ENCODE measurements around the gene SLC2A3.
A peak's percentile ranks its signal among the peaks of the same experiment; 100 is the strongest.
"Not testable (repeated sequence)": the region's sequence is repeated elsewhere in the genome, so short reads cannot be mapped to it uniquely, and the experiment has no call there.

Gene SLC2A3

DNA sequence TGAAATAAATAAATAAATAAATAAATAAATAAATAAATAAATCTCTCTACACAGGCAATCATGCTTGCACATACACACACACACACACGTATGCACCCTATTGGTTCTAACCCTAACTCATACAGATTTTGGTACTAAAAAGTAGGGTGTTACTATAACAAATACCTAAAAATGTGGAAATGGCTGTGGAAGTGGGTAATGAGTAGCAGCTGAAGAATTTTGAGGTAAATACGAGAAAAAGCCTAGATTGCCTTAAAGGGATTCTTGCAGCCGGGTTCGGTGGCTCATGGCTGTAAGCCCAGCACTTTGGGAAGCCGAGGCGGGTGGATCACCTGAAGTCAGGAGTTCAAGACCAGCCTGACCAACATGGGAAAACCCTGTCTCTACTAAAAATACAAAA is 15.7 kb upstream of the SLC2A3 start:
- DNase-seq (ENCODE audit: low read depth in 3 of 3): no peak

DNA sequence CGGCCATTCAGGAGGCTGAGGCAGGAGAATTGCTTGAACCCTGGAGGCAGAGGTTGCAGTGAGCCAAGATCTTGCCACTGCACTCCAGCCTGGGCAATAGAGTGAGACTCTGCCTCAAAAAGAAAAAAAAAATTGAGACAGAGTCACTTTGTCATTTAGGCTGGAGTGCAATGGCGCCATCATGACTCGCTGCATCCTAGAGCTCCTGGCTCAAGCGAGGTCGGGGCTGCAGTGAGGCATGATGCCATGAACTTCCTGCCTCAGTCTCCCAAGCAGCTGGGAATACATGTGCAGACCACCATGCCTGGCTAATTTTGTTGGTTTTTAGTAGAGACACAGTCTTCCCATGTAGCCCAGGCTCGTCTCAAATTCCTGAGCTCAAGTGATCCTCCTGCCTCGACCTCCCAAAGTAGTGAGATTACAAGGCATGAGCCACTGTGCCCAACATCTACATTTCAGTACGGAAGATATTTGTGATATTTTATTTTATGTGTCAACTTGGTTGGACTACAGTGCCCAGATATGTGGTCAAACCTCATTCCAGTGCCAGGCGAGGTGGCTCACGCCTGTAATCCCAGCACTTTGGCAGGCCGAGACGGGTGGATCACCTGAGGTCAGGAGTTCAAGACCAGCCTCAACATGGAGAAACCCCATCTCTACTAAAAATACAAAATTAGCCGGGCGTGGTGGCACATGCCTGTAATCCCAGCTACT is 14.4 kb upstream of the SLC2A3 start:
- DNase-seq (ENCODE audit: low read depth in 3 of 3): not testable (repeated sequence)

DNA sequence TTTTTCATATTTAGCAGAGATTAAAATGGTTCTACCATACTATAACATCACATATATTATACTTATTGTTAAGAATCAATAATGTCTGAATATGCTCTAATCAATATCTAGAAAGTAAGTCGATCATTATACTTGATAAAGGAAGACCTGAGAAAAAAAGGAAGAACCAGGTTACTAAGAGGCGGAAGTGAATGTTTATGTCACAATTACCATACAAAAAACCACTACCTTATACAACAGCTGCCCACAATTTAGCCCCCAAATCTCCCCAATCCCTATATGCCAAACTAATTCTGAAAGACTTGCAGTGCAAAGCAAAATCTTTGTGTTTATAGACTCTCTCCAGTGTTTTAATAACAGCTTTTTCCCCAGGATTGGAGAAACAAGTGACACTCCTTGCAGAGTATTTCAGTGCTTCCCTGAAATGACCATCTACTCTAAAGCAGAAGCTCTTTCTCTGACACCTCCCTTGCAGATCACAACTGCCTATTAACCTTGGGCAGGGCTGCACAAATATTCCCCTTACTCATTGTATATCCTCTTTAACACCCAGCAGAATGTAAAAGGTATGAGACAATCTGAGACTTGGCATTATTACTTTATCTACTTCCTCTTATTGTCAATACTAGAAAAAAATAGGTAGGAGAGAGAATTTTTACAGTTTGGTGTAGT is 12.7 kb upstream of the SLC2A3 start:
- DNase-seq (ENCODE audit: low read depth in 3 of 3): no peak

DNA sequence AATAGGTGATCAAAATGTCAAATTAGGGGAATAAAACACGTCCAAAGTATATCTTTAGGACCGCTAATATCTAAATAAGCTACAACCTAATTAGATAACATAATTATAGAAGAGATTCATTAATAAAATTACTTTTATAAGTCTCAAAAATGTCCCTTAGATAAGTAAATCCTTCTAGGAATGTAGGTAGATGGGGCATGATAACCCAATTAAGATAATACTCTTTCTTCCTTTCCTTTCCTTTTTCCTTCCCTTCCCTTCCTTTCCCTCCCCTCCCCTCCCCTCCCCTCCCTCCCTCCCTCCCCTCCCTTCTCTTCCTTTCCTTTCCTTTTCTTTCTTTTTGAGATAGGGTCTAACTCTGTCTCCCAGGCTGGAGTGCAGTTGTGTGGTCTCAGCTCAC is 11.0 kb upstream of the SLC2A3 start:
- no peak for DNase-seq (ENCODE audit: low read depth in 3 of 3)

DNA sequence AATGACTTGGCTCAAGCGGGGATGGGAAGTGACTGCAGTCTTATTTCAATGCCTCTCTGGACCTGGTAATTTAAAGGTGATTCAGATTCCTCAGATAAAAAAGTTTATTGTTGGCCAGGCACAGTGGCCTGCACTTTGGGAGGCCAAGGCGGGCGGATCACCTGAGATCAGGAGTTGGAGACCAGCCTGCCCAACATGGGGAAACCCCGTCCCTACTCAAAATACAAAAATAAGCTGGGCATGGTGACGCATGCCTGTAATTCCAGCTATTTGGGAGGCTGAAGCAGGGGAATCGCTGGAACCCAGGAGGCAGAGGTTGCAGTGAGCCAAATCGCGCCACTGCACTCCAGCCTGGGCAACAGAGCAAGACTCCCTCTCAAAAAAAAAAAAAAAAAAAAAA is 8.8 kb upstream of the SLC2A3 start:
- DNase-seq (ENCODE audit: low read depth in 3 of 3): not testable (repeated sequence)

DNA sequence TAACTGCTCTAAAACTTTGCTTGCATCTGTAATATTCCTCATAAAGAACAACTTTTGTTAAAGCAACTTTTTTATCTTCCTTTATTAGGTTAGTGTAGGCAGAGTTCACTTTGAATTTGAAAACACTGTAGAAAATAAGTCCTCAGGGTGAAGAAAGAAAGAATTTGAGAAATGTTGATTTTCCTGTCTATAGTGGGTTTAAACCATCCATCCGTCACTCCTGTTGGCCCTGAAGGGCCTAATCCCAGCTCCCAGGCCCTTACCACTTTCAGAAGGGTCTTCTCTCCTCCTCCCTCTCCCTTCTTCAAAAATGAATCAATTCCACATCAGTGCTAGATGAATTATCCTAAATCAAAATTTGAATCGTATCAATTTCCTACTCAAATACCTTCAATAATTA is 4.9 kb upstream of the SLC2A3 start:
- no peak for DNase-seq (ENCODE audit: low read depth in 3 of 3)

DNA sequence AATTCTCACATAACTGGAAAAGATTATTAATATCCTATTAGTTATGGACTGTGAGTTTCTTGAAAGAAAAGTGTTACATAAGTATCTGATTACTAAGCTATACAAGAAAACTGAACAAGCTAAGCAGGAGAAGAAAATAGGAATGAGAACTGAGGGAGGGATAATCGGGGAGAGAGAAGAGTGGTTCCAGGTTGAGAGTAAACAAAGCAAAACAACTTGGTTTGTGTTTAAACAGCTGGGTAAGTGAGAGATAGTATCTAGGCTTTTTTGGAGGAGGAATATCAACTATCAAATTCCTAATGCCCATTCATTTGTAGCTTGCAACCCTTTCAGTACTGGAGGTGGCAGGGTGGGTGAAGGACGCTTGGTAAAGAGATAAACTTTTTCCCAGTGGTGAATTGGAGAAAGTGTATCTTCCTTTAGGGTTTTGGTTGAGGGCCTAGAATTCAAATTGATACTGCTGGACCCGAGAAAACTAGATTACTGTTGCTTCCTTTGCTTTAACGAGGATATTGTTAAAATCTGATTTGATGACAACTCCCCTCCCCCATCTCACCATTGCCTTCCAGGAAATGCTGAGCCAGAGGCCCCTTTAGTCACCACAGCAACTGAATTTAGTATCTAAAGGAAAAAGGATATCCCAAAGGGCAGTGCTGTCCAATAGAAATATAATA is 2.0 kb upstream of the SLC2A3 start:
- DNase-seq (ENCODE audit: low read depth in 3 of 3): no peak

DNA sequence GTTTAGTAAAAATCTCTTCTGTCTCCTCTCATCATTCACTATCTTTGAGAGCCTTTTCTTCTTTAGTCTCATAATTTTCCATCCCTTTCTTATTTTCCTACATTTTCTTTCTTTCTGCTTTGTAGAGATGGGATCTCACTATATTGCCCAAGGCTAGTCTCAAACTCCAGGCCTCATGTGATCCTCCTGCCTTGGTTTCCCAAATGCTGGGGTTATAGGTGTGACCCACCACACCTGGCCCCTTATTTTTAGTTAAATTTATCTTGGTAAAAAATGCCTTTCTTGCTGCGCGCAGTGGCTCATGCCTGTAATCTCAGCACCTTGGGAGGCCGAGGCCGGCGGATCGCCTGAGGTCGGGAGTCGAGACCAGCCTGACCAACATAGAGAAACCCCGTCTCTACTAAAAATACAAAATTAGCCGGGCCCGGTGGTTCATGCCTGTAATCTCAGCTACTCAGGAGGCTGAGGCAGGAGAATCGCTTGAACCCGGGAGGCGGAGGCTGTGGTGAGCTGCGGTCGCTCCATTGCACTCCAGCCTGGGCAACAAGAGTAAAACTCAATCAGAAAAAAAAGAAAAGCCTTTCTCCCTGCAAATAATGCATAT is 996 bp downstream of the SLC2A3 start:
- DNase-seq (ENCODE audit: low read depth in 3 of 3): no peak

DNA sequence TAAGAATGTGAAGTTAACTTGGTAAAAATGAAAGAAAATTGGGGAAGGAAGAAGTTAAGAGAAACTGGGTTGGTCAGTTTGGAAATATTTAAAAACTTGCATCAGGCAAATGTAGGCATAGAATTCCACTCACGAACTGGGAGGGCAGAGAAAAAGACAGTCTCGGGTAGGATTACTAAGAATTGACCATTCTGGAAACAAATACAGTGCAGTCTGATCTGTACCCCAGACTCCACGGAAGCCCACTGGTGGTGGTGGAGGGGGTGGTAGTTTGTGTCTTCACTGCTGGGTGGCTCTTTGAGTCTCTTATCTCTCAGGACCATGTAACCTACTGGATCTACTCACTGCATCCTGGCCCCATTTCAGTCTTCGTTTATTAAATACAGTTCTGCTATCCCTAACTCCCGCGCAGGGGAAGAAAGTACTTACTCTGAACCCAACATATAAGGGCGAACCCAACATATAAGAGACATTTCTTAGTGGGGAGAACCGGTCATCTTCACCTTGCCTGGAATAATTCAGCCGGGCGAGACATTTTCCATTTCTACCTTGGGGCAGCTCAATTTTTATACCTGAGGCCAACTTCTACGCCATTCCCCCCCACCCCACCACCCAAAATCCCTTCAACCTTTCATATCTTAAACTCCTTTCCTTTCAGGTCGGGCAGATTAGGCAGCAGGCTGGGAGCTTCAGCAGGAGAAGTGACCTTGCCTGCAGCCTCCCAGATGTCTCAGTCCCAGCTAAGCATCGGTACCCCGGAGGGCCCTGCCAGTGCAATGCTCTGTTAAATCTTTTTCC is 1.7 kb downstream of the SLC2A3 start:
- no peak for DNase-seq (ENCODE audit: low read depth in 3 of 3)

DNA sequence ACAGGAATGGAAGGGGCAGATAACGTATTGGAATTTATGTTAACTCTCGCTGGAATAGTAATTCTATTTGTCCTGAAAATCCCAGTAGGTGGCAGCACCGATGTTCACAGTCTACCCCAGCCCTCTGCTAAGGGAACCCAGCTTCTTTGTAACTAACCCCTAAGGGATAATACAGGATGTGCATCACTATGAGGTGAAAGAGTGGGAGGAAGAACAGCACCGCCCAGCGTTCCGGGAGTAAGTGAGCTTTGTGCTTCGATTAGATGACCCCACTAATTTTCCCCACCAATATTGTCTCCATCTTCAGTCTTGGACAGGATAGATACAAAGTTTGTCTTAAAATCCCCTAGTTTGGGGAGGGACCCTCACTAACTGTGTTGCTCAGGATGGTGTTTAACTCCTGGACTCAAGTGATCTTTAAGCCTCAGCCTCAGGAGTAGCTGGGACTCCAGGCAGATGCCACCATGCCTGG is 2.7 kb downstream of the SLC2A3 start:
- peak; percentile 45 to 76 (median 66) for DNase-seq (ENCODE audit: low read depth in 3 of 3)

DNA sequence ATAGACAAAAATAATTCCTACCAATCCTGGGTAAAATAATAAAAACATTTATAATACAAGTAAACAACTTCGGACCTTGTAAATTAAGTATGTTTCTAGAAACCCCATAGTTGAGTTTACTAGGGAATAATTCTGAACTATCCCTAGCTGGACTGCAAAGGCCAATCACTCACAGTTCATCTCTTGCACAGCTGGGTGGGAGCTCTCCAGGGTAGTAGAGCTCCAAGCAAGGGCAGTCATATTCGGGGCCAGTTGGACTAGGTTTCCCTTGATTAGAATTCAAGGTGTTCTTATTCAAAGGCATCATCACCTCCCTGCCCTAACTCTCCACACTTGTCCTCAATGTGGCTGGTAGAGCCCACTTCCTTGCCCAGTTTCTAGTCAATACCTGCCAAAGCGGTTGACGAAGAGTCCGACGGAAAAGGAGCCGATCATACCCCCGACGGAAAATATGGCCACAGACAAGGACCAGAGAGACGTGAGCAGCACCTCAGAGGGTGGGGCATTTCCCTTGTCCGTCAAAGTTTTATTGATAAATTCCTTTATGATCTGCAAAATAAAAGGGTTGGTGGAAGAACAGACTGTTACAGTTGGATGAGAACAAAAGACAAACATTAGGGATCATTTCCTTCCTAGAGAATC is 3.3 kb downstream of the SLC2A3 start:
- not testable (repeated sequence) for DNase-seq (ENCODE audit: low read depth in 3 of 3)

DNA sequence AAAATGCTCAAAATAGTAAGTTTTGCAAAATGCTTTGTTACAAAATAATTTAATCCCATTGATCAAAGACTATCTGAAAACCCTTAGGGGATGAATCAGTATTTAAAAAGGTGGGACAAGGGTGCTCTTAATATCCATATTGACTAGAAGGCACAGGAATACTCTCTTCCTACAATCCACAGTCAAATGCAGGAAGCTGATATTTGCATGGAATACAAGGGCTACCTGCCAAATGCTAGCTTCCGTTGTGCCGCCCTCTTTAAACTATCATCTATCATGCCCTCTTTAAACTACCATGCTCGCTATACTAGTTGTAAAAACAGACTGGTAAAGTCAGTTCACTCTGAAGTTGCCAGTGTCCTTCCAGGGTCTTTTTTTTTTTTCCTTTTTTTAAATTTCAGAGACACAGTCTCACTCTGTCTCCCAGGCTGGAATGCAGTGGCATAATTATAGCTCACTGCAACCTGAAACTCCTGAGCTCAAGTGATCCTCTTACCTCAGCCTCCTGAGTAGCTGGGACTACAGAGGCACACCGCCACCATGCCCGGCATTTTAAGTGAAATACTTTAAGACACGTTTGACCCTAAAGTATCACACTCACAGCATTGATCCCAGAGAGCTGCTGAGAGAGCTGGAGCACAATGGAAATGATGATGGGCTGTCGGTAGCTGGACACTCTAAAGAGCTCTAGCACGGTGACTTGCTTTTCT is 6.7 kb downstream of the SLC2A3 start:
- DNase-seq (ENCODE audit: low read depth in 3 of 3): no peak

DNA sequence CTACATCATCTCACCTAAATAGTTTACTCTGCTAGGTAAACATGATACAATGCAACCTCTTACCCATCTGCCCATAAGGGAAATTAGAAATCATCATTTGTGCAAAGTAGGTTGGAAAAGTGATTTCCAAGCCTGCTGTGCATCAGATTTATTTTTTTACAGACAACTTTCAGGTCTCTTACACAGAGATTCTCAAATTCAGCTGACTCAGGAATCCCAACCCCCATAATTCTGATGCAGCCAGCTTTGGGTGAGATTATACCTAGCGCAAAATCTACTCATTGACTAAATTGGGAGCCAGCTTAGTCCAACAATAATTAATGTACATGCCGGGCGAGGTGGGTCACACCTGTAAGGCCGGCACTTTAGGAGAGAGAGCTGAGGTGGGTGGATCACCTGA is 8.5 kb downstream of the SLC2A3 start:
- DNase-seq (ENCODE audit: low read depth in 3 of 3): no peak

DNA sequence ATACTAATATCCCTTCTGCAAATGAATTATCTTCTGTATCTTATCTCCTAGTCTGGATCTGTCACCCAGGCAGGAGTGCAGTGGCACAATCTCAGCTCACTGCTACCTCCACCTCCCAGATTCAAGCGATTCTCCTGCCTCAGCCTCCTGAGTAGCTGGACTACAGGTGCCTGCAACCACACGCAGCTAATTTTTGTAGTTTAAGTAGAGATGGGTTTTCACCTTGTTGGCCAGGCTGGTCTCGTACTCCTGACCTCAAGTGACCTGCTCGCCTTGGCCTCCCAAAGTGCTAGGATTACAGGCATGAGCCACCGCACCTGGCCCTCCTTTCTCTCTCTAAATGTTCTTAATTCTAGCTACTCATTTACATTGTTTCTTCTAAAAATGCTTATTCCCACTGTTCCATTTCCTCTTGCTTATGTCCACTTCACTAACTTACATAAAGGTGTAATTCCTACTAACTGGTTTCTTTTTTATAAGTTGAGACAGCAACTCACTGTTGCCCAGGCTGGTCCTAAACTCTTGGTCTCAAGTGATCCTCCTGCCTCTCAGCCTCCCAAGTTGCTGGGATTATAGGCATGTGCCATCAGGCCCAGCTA is 9.8 kb downstream of the SLC2A3 start:
- DNase-seq (ENCODE audit: low read depth in 3 of 3): not testable (repeated sequence)

DNA sequence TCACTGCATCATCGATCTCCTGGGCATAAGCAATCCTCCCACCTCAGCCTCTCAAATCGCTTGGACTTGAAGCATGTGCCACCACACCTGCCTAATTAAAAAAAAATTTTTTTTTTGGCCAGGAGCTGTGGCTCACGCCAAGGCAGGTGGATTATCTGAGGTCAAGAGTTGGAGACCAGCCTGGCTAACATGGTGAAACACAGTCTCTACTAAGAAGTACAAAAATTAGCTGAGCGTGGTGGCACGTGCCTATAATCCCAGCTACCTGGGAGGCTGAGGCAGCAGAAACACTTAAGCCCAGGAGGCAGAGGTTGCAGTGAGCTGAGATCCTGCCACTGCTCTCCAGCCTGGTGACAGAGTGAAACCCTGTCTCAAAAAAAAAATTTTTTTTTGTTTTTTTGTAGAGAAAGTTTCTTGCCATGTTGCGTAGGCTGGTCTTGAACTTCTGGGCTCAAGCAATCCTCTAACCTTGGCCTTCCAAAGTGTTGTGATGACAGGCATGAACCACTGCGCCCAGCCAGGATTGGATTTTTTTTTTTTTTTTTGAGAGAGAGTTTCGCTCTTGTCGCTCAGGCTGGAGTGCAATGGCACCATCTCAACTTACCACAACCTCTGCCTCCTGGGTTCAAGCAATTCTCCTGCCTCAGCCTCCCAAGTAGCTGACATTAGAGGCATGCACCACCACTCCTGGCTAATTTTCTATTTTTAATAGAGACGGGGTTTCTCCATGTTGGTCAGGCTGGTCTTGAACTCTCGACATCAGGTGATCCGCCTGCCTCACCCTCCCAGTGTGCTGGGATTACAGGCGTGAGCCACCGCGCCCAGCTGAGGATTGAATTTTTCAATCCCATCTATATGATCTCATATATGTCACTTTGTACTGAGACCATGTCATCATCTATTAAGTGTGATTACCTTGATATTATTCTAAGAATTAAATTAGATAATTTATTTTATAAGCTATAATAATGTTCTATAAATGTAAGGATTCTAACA is 12.4 kb downstream of the SLC2A3 start:
- no peak for DNase-seq (ENCODE audit: low read depth in 3 of 3)

DNA sequence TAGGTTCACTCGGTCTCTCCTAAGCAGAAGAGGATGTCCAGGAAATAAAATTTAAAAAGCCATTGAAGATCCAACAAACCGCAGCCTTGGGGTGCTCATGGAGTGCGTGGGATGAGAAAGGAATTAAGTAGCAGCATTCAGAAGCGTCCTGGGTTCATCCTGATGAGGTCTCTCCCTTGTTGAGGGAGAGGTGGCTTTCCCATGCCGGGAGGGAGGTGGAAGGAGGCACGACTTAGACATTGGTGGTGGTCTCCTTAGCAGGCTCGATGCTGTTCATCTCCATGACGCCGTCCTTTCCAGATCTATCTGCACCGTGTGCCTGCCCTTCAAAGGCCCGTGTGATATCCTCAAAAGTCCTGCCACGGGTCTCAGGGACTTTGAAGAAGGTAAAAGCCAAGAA is 14.8 kb downstream of the SLC2A3 start:
- not testable (repeated sequence) for DNase-seq (ENCODE audit: low read depth in 3 of 3)

DNA sequence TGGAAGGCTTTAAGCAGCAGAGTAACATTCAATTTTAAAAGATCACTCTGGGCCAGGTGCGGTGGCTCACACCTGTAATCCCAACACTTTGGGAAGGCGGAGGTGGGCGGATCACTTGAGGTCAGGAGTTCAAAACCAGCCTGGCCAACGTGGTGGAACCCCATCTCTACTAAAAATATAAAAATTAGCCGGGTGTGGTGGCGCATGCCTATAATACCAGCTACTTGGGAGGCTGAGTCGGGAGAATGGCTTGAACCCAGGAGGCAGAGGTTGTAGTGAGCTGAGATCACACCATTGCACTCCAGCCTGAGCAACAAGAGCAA is 17.8 kb downstream of the SLC2A3 start:
- DNase-seq (ENCODE audit: low read depth in 3 of 3): not testable (repeated sequence)

DNA sequence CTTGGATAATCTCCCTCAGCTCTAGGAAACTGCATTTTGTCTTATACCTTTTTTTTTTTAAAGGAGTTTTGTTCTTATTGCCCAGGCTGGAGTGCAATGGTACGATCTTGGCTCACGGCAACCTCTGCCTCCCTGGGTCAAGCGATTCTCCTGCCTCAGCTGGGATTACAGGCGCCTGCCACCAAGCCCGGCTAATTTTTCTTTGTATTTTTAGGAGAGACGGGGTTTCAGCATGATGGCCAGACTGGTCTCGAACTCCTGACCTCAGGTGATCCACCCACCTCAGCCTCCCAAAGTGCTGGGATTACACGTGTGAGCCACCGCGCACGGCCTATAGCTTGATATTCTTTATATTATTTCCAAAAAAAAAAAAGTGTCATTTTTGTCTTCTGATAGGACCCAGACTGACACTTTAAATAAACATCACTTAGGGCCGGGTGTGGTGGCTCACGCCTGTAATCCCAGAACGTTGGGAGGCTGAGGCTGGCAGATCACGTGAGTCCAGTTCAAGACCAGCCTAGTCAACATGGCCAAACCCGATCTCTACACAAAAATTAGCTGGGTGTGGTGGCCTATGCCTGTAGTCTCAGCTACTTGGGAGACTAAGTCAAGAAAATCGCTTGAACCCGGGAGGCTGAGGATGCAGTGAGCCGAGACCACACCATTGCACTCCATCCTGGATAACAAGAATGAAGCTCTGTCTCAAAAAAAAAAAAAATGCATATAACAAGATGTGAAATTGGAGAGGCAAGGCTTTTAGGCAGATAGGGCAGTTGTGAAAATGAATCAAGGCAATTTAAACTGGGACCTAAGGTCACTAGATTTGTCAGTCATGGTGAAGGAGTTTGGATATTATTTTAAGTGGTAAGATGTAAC is 18.4 kb downstream of the SLC2A3 start:
- DNase-seq (ENCODE audit: low read depth in 3 of 3): no peak

Data from stimulated activated CD4-positive, alpha-beta T cell treated with anti-CD3 and anti-CD28 coated beads, TNF-alpha, amount 100 ng/mL, for 48 hours (primary cell).